Endodermal cell (in vitro differentiated cells): ENCODE results near the gene TMC4. TPM values are rescaled to one million over a fixed set of nuclear protein-coding genes. Genes with fewer than 3 reads are reported as not detected.
A peak's percentile ranks its signal among the peaks of the same experiment; 100 is the strongest.

Experiments used
- DNase-seq: peaks from one replicate; pipeline ENCODE4 v3.0.0-alpha.2; 2017
- H3K27ac ChIP-seq: 2 replicates; pipeline ENCODE4 v1.5.1; 2013; ENCODE audit warnings: mild to moderate bottlenecking, low read depth, low read length, moderate library complexity
- H3K27me3 ChIP-seq: 2 replicates; pipeline ENCODE4 v1.6.1; 2013; ENCODE audit warnings: mild to moderate bottlenecking, low read length, moderate library complexity; ENCODE audit not compliant: insufficient read depth, control insufficient read depth, poor library complexity, severe bottlenecking
- H3K36me3 ChIP-seq: 2 replicates; pipeline ENCODE4 v1.7.0; 2013; ENCODE audit warnings: mild to moderate bottlenecking, low read length, moderate library complexity; ENCODE audit not compliant: control insufficient read depth, insufficient read depth
- H3K4me1 ChIP-seq: one replicate; pipeline ENCODE4 v1.7.0; 2013; ENCODE audit warnings: low read length; ENCODE audit not compliant: control insufficient read depth, insufficient read depth
- H3K4me3 ChIP-seq: 2 replicates; pipeline ENCODE4 v1.5.1; 2013; ENCODE audit warnings: mild to moderate bottlenecking, low read length, moderate library complexity
- H3K9ac ChIP-seq: 2 replicates; pipeline ENCODE4 v1.6.1; 2013; ENCODE audit warnings: mild to moderate bottlenecking, low read length, moderate library complexity; ENCODE audit not compliant: poor library complexity, severe bottlenecking; ENCODE audit errors: extremely low read depth
- H3K9me3 ChIP-seq: 2 replicates; pipeline ENCODE4 v1.6.1; 2013; ENCODE audit warnings: mild to moderate bottlenecking, low read length, moderate library complexity; ENCODE audit not compliant: control insufficient read depth
- H3K27ac Mint-ChIP-seq: 2 replicates; pipeline ENCODE4 v1.8.0; 2020; ENCODE audit warnings: mixed read lengths
- H3K27me3 Mint-ChIP-seq: 2 replicates; pipeline ENCODE4 v1.8.0; 2021; ENCODE audit warnings: mild to moderate bottlenecking, mixed read lengths; ENCODE audit not compliant: insufficient read depth
- H3K36me3 Mint-ChIP-seq: 2 replicates; pipeline ENCODE4 v1.8.0; 2020; ENCODE audit warnings: low read depth, mixed read lengths
- H3K4me1 Mint-ChIP-seq: 2 replicates; pipeline ENCODE4 v1.8.0; 2020; ENCODE audit warnings: mixed read lengths
- H3K4me3 Mint-ChIP-seq: 2 replicates; pipeline ENCODE4 v1.8.0; 2020; ENCODE audit warnings: mild to moderate bottlenecking, moderate library complexity, mixed read lengths
- H3K9me3 Mint-ChIP-seq: 2 replicates; pipeline ENCODE4 v1.8.0; 2020; ENCODE audit warnings: mild to moderate bottlenecking, mixed read lengths
- WGBS, 2 experiments: methylation state at CpG; one replicate each; pipeline versions ENCODE4 v1.1.5 to v1.1.7; 2013; ENCODE audit warnings: missing lambda C conversion rate in 2 of 2, mixed read lengths in 1 of 2; ENCODE audit not compliant: insufficient coverage in 1 of 2, insufficient read length in 1 of 2; 5-methylcytosine and 5-hydroxymethylcytosine counted together
- total RNA-seq, 2 donors: library from RNA; stranded (reverse); fragmentation: NEBNext Ultra II Directional in 1 of 2; extraction: Animal tissue kit (Norgen Biotek cat#: 25700) in 1 of 2; gene quantifications; 2 replicates in 1 of 2; 3 replicates in 1 of 2; pipeline ENCODE4 v1.2.1, GENCODE V29; 2021
- TF ChIP-seq, protein P1 (sequence below): fragments of 200-600 bp; sonication (generic); conservative IDR thresholded peaks from 2 replicates; pipeline ENCODE4 v1.5.0; 2021; ENCODE audit warnings: antibody characterized with exemption, mild to moderate bottlenecking

The TMC4 gene
- total RNA-seq, 2 donors from 2014 or later, result 32.7 to 46.6 TPM

- H3K27ac ChIP-seq, result no peak overlapping the region
- no peaks in the 10 kb centered on the region for H3K9me3 ChIP-seq
- peaks cover 16% of the 10 kb centered on the region for H3K4me1 ChIP-seq
- H3K9ac ChIP-seq, result no peak overlapping the region
- H3K4me3 ChIP-seq, result no peak overlapping the region
- no peaks in the 10 kb centered on the region for H3K27me3 Mint-ChIP-seq
- no peaks in the 10 kb centered on the region for H3K27me3 ChIP-seq
- no peak overlapping the region for H3K4me3 Mint-ChIP-seq
- peaks cover 65% of the 10 kb centered on the region for H3K36me3 ChIP-seq
- WGBS, 2 experiments, result 96 to 99% methylated on average over 17 to 27 of the region's 27 CpGs
- H3K4me1 Mint-ChIP-seq, result peaks cover 54% of the 10 kb centered on the region
- DNase-seq, result no peak
- TF ChIP-seq, protein P1, sequence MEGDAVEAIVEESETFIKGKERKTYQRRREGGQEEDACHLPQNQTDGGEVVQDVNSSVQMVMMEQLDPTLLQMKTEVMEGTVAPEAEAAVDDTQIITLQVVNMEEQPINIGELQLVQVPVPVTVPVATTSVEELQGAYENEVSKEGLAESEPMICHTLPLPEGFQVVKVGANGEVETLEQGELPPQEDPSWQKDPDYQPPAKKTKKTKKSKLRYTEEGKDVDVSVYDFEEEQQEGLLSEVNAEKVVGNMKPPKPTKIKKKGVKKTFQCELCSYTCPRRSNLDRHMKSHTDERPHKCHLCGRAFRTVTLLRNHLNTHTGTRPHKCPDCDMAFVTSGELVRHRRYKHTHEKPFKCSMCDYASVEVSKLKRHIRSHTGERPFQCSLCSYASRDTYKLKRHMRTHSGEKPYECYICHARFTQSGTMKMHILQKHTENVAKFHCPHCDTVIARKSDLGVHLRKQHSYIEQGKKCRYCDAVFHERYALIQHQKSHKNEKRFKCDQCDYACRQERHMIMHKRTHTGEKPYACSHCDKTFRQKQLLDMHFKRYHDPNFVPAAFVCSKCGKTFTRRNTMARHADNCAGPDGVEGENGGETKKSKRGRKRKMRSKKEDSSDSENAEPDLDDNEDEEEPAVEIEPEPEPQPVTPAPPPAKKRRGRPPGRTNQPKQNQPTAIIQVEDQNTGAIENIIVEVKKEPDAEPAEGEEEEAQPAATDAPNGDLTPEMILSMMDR, result no peak
- H3K36me3 Mint-ChIP-seq, result peaks cover 79% of the 10 kb centered on the region
- no peak overlapping the region for H3K27ac Mint-ChIP-seq
- H3K9me3 Mint-ChIP-seq, result no peaks in the 10 kb centered on the region
These were observed 33.3 kb upstream of the TMC4 start for GRCh38 chr19:54206030-54206830.

DNA sequence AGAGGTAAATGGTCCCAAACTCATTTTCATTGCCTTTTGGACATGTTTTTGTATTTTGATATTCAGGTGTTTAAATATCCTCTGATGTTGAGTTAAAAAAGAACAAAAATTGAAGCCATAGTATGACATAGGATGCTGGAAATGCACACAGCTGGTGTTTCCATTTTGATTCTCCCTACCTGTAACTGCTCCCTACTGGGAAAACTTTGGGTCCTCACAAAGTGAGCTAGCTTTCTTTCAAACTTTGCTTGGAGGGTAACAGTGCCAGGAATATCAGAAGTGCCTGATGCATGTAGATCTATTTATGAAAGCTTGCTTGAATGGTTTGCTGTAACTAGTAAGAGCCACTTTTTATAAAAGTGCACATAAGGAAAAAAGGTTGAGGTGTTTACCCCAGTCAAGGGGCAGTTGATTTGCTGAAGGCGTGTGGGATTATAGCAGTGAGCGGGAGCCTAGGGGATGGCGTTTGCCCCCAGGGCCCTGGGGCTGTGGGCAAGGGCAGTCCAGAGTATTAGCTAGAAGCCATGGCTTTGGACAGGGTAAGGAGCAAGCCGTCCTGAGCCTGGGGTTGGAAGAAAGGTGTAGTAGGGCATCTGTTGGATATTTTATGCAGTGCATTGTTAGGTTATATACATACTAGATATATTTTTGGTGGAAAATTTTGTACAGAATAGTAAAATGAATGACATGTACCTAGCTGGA lies 32.0 kb upstream of the TMC4 start:
- no peak for DNase-seq
- H3K36me3 ChIP-seq, result peaks cover 68% of the 10 kb centered on the region
- peaks cover 16% of the 10 kb centered on the region for H3K4me1 ChIP-seq

DNA sequence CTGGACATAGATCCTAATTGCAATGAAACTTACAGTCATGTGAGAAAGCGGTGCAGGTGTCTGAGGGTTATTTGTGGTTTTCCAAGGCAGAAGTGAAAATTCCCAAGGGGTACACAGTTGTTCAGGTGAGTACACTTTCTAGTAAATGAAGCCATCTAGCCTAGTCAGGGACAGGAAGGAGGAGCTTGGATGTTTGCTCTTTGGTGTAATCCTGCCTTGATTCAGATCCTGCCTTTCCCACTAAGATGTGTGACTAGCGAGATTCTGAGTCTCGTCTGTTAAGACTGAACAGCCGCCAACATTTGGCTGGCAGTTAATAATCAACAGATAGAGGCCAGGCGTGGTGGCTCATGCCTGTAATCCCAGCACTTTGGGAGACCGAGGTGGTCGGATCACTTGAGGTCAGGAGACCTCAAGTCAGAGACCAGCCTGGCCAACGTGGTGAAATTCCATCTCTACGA lies 30.2 kb upstream of the TMC4 start:
- peaks cover 68% of the 10 kb centered on the region for H3K36me3 ChIP-seq

More for the DNA sequence above, 32.0 kb upstream of the TMC4 start:
- H3K9me3 ChIP-seq, result no peaks in the 10 kb centered on the region
- H3K27me3 Mint-ChIP-seq, result no peaks in the 10 kb centered on the region
- no peak overlapping the region for H3K9ac ChIP-seq
- H3K27me3 ChIP-seq, result no peaks in the 10 kb centered on the region
- no peak overlapping the region for H3K27ac Mint-ChIP-seq
- no peaks in the 10 kb centered on the region for H3K9me3 Mint-ChIP-seq
- WGBS, 2 experiments, result 91 to 100% methylated on average over 2 to 4 of the region's 4 CpGs
- H3K27ac ChIP-seq, result no peak overlapping the region
- H3K4me3 Mint-ChIP-seq, result peak overlapping the region; percentile 93
- TF ChIP-seq, protein P1, result no peak
- peaks cover 75% of the 10 kb centered on the region for H3K36me3 Mint-ChIP-seq
- H3K4me1 Mint-ChIP-seq, result peaks cover 52% of the 10 kb centered on the region
- H3K4me3 ChIP-seq, result peak overlapping the region; percentile 98

More for the DNA sequence above, 30.2 kb upstream of the TMC4 start:
- H3K4me3 ChIP-seq, result peak overlapping the region; percentile 98
- H3K4me1 ChIP-seq, result peaks cover 16% of the 10 kb centered on the region
- Mint-ChIP-seq H3K4me3 (peak overlapping the region; percentile 93), H3K36me3 (peaks cover 74% of the 10 kb centered on the region), H3K27ac (peak overlapping the region; percentile 90), H3K27me3 (no peaks in the 10 kb centered on the region), H3K9me3 (no peaks in the 10 kb centered on the region), H3K4me1 (peaks cover 44% of the 10 kb centered on the region)
- H3K27ac ChIP-seq, result no peak overlapping the region
- H3K9ac ChIP-seq, result peak overlapping the region; percentile 98
- no peaks in the 10 kb centered on the region for H3K9me3 ChIP-seq
- no peaks in the 10 kb centered on the region for H3K27me3 ChIP-seq
- TF ChIP-seq, protein P1, result no peak
- 90 to 91% methylated on average over 9 of the region's 9 CpGs for WGBS, 2 experiments
- DNase-seq, result no peak
